ENCODE results near the gene PRPH2.
"Not testable (repeated sequence)": the region's sequence is repeated elsewhere in the genome, so short reads cannot be mapped to it uniquely, and the experiment has no call there.

PRPH2 gene

GRCh38 chr6:42704251-42704936 is 18.0 kb downstream of the PRPH2 start:
- H3K4me3 ChIP-seq (ENCODE audit: low read length): no peak overlapping the region
- TF ChIP-seq EZH2phosphoT487 (IDR thresholded peaks at IDR 0.05; ENCODE audit: borderline replicate concordance, low read length) (no peak), CTCF (IDR thresholded peaks at IDR 0.05; ENCODE audit: low read depth, low read length, poor library complexity, severe bottlenecking) (no peak)
- H4K20me1 ChIP-seq (ENCODE audit: control insufficient read depth, insufficient read depth, low read depth, low read length): no peaks in the 10 kb centered on the region
- H3K9me3 ChIP-seq (ENCODE audit: control insufficient read depth, insufficient read depth, low read length): no peaks in the 10 kb centered on the region
- H3K36me3 ChIP-seq (ENCODE audit: control insufficient read depth, low read length): no peaks in the 10 kb centered on the region
- no peaks in the 10 kb centered on the region for H3K9me2 ChIP-seq (replicated peaks; ENCODE audit: control insufficient read depth, low read length)
- H3K4me2 ChIP-seq (ENCODE audit: low read length): no peak overlapping the region
- no peaks in the 10 kb centered on the region for H3K27me3 ChIP-seq (ENCODE audit: control insufficient read depth, low read length)
- no peaks in the 10 kb centered on the region for H3F3A ChIP-seq (ENCODE audit: control insufficient read depth, insufficient read depth)
- H3K27ac ChIP-seq (ENCODE audit: low read depth, low read length): no peak overlapping the region
- H3K79me2 ChIP-seq (ENCODE audit: control insufficient read depth, low read length): no peaks in the 10 kb centered on the region
- H3K4me1 ChIP-seq (ENCODE audit: control insufficient read depth, low read length): no peaks in the 10 kb centered on the region

DNA sequence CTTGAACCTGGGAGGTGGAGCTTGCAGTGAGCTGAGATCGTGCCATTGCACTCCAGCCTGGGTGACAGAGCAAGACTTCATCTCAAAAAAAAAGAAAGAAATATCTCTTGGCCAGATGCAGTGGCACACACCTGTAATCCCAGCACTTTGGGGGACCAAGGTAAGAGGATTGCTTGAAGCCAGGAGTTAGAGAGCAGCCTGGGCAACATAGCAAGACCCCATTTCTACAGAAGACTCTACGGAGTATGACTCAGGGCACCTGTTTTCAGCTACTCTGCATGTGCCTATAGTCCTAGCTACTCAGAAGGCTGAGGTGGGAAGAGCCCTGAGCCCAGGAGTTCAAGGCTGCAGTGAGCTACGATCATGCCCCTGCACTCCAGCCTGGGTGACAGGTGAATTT is 19.6 kb downstream of the PRPH2 start:
- not testable (repeated sequence) for H3K27me3 ChIP-seq (ENCODE audit: control insufficient read depth, low read length); H3K36me3 ChIP-seq (ENCODE audit: control insufficient read depth, low read length); H3K9me2 ChIP-seq (replicated peaks; ENCODE audit: control insufficient read depth, low read length); H3K4me1 ChIP-seq (ENCODE audit: control insufficient read depth, low read length); H3K4me3 ChIP-seq (ENCODE audit: low read length); H4K20me1 ChIP-seq (ENCODE audit: control insufficient read depth, insufficient read depth, low read depth, low read length); H3K79me2 ChIP-seq (ENCODE audit: control insufficient read depth, low read length); H3K4me2 ChIP-seq (ENCODE audit: low read length); H3F3A ChIP-seq (ENCODE audit: control insufficient read depth, insufficient read depth); H3K27ac ChIP-seq (ENCODE audit: low read depth, low read length); H3K9me3 ChIP-seq (ENCODE audit: control insufficient read depth, insufficient read depth, low read length)

DNA sequence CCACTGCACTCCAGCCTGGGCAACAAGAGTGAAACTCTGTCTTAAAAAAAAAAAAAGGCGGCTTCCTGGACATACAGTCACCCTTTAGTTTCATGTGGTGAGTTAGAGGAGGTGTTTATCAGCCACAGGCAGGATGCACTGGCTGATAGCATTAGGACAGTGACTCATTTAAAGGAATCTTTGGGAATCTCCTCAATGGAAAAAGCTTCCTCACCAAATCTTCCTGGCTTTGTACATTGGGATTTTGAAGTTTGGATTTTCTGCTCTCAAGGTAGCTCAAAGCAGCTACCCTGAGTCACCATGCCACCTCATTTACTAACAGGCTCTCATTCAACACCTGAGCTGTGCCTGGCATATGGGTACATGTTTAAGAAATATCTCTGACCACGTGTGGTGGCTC is 20.2 kb downstream of the PRPH2 start:
- Histone ChIP-seq H3K9me3 (ENCODE audit: control insufficient read depth, insufficient read depth, low read length) (no peaks in the 10 kb centered on the region), H3K27ac (ENCODE audit: low read depth, low read length) (no peak overlapping the region)
- TF ChIP-seq CTCF (IDR thresholded peaks at IDR 0.05; ENCODE audit: low read depth, low read length, poor library complexity, severe bottlenecking) (no peak), EZH2phosphoT487 (IDR thresholded peaks at IDR 0.05; ENCODE audit: borderline replicate concordance, low read length) (no peak)

DNA sequence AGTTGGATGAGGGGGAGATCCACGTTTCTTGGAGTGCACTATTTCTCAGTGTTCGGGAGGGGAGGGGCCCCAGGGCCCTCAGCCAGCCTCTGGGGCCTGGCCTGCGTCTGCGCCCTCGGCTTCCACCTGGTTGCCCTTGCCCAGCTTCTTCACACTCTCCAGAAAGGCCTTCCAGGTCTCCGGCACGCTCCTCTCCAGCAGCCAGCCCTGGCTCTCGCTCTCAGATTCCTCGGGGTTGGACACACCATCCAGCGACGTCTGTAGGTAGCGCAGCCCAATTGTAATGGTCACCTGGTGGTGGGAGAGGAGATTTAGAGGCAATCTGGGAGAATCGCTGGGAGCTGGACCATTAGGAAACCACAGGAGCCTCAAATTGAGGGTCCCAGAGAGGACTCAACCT is 24.2 kb downstream of the PRPH2 start:
- Histone ChIP-seq H3K4me3 (ENCODE audit: low read length) (no peak overlapping the region), H3K4me2 (ENCODE audit: low read length) (no peak overlapping the region), H3K79me2 (ENCODE audit: control insufficient read depth, low read length) (no peaks in the 10 kb centered on the region), H4K20me1 (ENCODE audit: control insufficient read depth, insufficient read depth, low read depth, low read length) (no peaks in the 10 kb centered on the region), H3K9me2 (replicated peaks; ENCODE audit: control insufficient read depth, low read length) (no peaks in the 10 kb centered on the region), H3K9me3 (ENCODE audit: control insufficient read depth, insufficient read depth, low read length) (no peaks in the 10 kb centered on the region), H3F3A (ENCODE audit: control insufficient read depth, insufficient read depth) (no peaks in the 10 kb centered on the region), H3K27ac (ENCODE audit: low read depth, low read length) (no peak overlapping the region), H3K4me1 (ENCODE audit: control insufficient read depth, low read length) (peaks cover 9% of the 10 kb centered on the region), H3K36me3 (ENCODE audit: control insufficient read depth, low read length) (peaks cover 4% of the 10 kb centered on the region), H3K27me3 (ENCODE audit: control insufficient read depth, low read length) (no peaks in the 10 kb centered on the region)
- no peak for TF ChIP-seq CTCF (IDR thresholded peaks at IDR 0.05; ENCODE audit: low read depth, low read length, poor library complexity, severe bottlenecking)
- no peak for TF ChIP-seq EZH2phosphoT487 (IDR thresholded peaks at IDR 0.05; ENCODE audit: borderline replicate concordance, low read length)

More for the DNA sequence above, 20.2 kb downstream of the PRPH2 start:
- Histone ChIP-seq H3K9me2 (replicated peaks; ENCODE audit: control insufficient read depth, low read length) (no peaks in the 10 kb centered on the region), H3K4me2 (ENCODE audit: low read length) (no peak overlapping the region), H3K79me2 (ENCODE audit: control insufficient read depth, low read length) (no peaks in the 10 kb centered on the region), H3K4me1 (ENCODE audit: control insufficient read depth, low read length) (no peaks in the 10 kb centered on the region), H3K36me3 (ENCODE audit: control insufficient read depth, low read length) (no peaks in the 10 kb centered on the region), H3F3A (ENCODE audit: control insufficient read depth, insufficient read depth) (no peaks in the 10 kb centered on the region), H3K27me3 (ENCODE audit: control insufficient read depth, low read length) (no peaks in the 10 kb centered on the region), H3K4me3 (ENCODE audit: low read length) (no peak overlapping the region), H4K20me1 (ENCODE audit: control insufficient read depth, insufficient read depth, low read depth, low read length) (no peaks in the 10 kb centered on the region)
